ENCODE data around the gene ABRAXAS1.

DNA sequence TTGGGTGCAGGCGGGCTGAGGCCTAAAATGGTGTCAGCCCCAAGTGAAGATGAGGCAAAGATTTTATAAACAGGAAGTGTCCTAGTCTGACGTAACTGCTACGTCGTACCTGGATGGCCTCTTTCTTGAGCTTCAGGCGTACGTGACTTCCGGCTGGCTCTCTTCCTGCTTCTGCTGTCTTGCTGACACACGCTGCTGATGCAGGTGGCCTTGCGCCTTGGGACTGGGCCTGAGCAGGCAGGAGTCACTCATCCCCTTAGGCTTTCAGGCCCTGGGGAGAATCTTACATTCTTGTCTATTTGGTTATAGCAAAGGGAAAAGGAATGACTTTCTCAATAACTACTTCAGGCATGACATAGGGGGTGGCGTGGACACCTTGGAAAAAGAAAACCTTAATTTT is 20.1 kb upstream of the ABRAXAS1 start:
- TF ChIP-seq, protein P1, sequence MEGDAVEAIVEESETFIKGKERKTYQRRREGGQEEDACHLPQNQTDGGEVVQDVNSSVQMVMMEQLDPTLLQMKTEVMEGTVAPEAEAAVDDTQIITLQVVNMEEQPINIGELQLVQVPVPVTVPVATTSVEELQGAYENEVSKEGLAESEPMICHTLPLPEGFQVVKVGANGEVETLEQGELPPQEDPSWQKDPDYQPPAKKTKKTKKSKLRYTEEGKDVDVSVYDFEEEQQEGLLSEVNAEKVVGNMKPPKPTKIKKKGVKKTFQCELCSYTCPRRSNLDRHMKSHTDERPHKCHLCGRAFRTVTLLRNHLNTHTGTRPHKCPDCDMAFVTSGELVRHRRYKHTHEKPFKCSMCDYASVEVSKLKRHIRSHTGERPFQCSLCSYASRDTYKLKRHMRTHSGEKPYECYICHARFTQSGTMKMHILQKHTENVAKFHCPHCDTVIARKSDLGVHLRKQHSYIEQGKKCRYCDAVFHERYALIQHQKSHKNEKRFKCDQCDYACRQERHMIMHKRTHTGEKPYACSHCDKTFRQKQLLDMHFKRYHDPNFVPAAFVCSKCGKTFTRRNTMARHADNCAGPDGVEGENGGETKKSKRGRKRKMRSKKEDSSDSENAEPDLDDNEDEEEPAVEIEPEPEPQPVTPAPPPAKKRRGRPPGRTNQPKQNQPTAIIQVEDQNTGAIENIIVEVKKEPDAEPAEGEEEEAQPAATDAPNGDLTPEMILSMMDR (IDR thresholded peaks at IDR 0.05), result no peak
- TF ChIP-seq POLR2A (IDR thresholded peaks at IDR 0.05), result no peak
